Parathyroid adenoma (tissue), 2 donors: ENCODE data around the gene GNL3.
A peak's percentile ranks its signal among the peaks of the same experiment; 100 is the strongest.

Source experiments
- H2AFZ ChIP-seq: fragments of 300-600 bp; sonication (generic); one replicate; pipeline ENCODE4 v1.7.0; 2017; ENCODE audit warnings: antibody characterized with exemption, mild to moderate bottlenecking
- H3K27ac ChIP-seq: fragments of 300-600 bp; sonication (generic); one replicate; pipeline ENCODE4 v1.7.0; 2017
- H3K27me3 ChIP-seq: fragments of 300-600 bp; sonication (generic); one replicate; pipeline ENCODE4 v1.7.0; 2017; ENCODE audit warnings: low read length; ENCODE audit not compliant: control insufficient read depth, insufficient read depth
- H3K36me3 ChIP-seq: fragments of 300-600 bp; sonication (generic); one replicate; pipeline ENCODE4 v1.7.0; 2017; ENCODE audit warnings: low read length; ENCODE audit not compliant: control insufficient read depth, insufficient read depth
- H3K4me1 ChIP-seq: fragments of 300-600 bp; sonication (generic); one replicate; pipeline ENCODE4 v1.7.0; 2017; ENCODE audit warnings: control low read depth
- H3K4me2 ChIP-seq: fragments of 300-600 bp; sonication (generic); one replicate; pipeline ENCODE4 v1.7.0; 2017; ENCODE audit warnings: low read length
- H3K4me3 ChIP-seq: fragments of 300-600 bp; sonication (generic); one replicate; pipeline ENCODE4 v1.7.0; 2017; ENCODE audit warnings: low read depth, low read length
- H3K79me2 ChIP-seq: fragments of 300-600 bp; sonication (generic); one replicate; pipeline ENCODE4 v1.7.0; 2017; ENCODE audit warnings: control low read depth
- H3K9ac ChIP-seq: fragments of 300-600 bp; sonication (generic); one replicate; pipeline ENCODE4 v1.7.0; 2017; ENCODE audit warnings: mild to moderate bottlenecking
- H3K9me3 ChIP-seq: fragments of 300-600 bp; sonication (generic); one replicate; pipeline ENCODE4 v1.7.0; 2017; ENCODE audit warnings: low read length; ENCODE audit not compliant: control insufficient read depth
- TF ChIP-seq, protein P1 (sequence below): fragments of 300-600 bp; sonication (generic); IDR thresholded peaks from one replicate; pipeline ENCODE4 v1.7.0; 2017; ENCODE audit warnings: antibody characterized with exemption, mild to moderate bottlenecking
- donor health status: primary hyperparathyroidism.

Gene GNL3

DNA sequence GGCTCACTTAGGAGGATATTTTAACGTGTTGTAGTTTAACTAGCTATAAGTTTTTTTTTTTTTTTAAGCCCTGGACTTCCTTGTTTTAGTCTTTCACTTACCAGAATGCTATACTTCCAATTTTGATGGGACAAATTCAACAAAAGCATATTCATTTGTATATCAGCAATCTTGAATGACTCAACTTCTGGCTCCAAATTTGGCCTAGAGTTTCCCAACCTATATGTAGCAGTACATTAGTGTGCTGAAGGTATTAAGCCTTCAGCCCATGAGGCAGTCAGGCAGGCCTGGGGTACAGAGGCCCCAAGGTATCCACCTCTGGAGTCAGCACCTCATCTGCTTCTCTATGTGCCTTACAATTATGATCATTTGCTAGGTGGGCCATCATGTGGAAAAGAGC lies 6.0 kb upstream of the GNL3 start:
- no peak overlapping the region for H3K4me2 ChIP-seq
- TF ChIP-seq, protein P1, sequence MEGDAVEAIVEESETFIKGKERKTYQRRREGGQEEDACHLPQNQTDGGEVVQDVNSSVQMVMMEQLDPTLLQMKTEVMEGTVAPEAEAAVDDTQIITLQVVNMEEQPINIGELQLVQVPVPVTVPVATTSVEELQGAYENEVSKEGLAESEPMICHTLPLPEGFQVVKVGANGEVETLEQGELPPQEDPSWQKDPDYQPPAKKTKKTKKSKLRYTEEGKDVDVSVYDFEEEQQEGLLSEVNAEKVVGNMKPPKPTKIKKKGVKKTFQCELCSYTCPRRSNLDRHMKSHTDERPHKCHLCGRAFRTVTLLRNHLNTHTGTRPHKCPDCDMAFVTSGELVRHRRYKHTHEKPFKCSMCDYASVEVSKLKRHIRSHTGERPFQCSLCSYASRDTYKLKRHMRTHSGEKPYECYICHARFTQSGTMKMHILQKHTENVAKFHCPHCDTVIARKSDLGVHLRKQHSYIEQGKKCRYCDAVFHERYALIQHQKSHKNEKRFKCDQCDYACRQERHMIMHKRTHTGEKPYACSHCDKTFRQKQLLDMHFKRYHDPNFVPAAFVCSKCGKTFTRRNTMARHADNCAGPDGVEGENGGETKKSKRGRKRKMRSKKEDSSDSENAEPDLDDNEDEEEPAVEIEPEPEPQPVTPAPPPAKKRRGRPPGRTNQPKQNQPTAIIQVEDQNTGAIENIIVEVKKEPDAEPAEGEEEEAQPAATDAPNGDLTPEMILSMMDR, result no peak
- peaks cover 3% of the 10 kb centered on the region for H3K4me1 ChIP-seq
- H2AFZ ChIP-seq, result no peak overlapping the region
- no peak overlapping the region for H3K9ac ChIP-seq
- no peak overlapping the region for H3K4me3 ChIP-seq
- H3K9me3 ChIP-seq, result no peaks in the 10 kb centered on the region
- H3K27ac ChIP-seq, result no peak overlapping the region
- peaks cover 52% of the 10 kb centered on the region for H3K79me2 ChIP-seq
- no peaks in the 10 kb centered on the region for H3K27me3 ChIP-seq
- H3K36me3 ChIP-seq, result no peaks in the 10 kb centered on the region

DNA sequence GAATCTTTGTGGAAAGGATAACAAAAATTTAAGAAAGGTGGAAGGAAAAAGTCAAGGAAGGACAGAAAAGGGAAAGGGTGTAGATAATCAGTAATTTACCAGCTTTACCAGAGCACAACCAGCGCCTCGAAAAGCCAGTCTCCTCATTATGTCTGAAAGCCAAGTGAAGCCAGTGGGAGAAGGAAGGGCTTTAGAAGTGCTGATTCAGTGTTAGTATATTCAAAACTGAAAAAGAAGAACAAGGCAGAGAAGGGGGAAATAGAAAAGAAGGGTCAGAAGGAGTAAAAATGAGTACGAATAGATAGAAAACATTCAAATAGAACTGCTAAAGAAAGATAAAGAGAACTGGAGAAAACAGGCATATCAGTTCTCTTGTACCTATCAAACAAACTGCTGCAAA lies 4.2 kb upstream of the GNL3 start:
- Histone ChIP-seq H3K36me3 (no peaks in the 10 kb centered on the region), H2AFZ (no peak overlapping the region), H3K4me1 (peaks cover 3% of the 10 kb centered on the region), H3K27me3 (no peaks in the 10 kb centered on the region), H3K27ac (no peak overlapping the region), H3K9ac (no peak overlapping the region), H3K79me2 (peaks cover 47% of the 10 kb centered on the region), H3K4me2 (no peak overlapping the region), H3K9me3 (no peaks in the 10 kb centered on the region), H3K4me3 (no peak overlapping the region)
- TF ChIP-seq, protein P1, result no peak

DNA sequence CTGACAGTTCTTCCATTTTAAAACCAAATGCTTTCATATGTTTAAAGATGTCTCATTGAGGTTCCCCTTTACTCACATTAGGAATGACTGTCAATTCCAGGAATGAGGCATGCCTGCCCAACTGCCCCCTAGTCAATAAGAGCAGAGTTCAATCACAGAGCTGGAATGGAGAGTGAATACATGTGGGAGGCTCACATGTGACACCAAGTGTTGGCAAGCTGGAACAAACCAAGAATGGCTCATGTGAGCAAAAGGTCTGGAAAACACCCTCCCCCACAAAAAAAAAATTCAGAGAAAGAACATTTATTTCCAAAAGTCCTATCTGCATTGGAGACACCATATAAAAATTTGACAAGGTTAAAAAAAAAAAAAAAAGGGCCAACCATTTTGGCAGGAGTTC lies 3.8 kb upstream of the GNL3 start:
- peaks cover 3% of the 10 kb centered on the region for H3K4me1 ChIP-seq
- TF ChIP-seq, protein P1, result no peak

DNA sequence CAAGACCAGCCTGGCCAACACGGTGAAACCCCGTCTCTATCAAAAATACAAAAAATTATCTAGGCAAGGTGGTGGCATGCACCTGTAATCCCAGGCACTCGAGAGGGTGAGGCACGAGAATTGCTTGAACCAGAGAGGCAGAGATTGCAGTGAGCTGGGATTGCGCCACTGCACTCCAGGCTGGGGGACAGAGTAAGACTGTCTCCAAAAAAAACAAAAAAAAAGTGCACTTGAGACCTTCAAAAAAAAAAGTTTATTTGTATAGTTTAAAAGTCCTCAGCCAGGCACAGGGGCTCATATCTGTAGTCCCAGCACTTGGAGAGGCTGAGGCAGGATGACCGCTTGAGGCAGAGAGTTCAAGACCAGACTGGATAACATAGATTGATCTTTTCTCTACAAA lies 2.2 kb upstream of the GNL3 start:
- no peak overlapping the region for H2AFZ ChIP-seq
- H3K4me1 ChIP-seq, result peaks cover 3% of the 10 kb centered on the region
- TF ChIP-seq, protein P1, result no peak
- H3K4me2 ChIP-seq, result no peak overlapping the region
- peaks cover 34% of the 10 kb centered on the region for H3K79me2 ChIP-seq
- H3K36me3 ChIP-seq, result no peaks in the 10 kb centered on the region
- no peak overlapping the region for H3K27ac ChIP-seq
- H3K27me3 ChIP-seq, result no peaks in the 10 kb centered on the region
- H3K9me3 ChIP-seq, result no peaks in the 10 kb centered on the region
- no peak overlapping the region for H3K4me3 ChIP-seq
- H3K9ac ChIP-seq, result no peak overlapping the region

More for the DNA sequence above, 3.8 kb upstream of the GNL3 start:
- Histone ChIP-seq H3K36me3 (no peaks in the 10 kb centered on the region), H3K9me3 (no peaks in the 10 kb centered on the region), H3K4me2 (no peak overlapping the region), H2AFZ (no peak overlapping the region), H3K27ac (no peak overlapping the region), H3K79me2 (peaks cover 43% of the 10 kb centered on the region), H3K4me3 (no peak overlapping the region), H3K9ac (no peak overlapping the region), H3K27me3 (no peaks in the 10 kb centered on the region)

DNA sequence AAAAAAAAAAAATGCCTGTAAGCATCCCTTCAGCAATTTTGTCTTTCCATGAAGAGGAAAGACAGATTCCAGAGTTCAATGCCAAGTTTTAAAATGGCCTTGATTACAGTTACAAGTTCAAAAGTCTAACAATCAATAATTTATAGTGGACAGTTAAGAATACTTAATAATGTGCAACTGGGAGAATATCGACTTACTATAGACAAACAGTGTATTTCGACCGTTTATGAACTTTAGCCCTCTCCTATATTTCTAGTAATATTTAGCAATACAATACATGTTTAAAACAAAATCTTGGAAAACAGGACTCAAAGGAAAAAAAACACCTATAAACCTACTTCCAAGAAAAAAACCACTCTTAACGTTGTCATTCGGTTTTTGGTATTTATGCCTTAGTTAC lies 1.6 kb upstream of the GNL3 start:
- no peak overlapping the region for H3K27ac ChIP-seq

More for the DNA sequence above, 1.6 kb upstream of the GNL3 start:
- Histone ChIP-seq H3K79me2 (peaks cover 34% of the 10 kb centered on the region), H3K4me2 (peak overlapping the region; percentile 92), H3K4me3 (peak overlapping the region; percentile 83), H3K9ac (no peak overlapping the region), H3K9me3 (no peaks in the 10 kb centered on the region), H2AFZ (no peak overlapping the region), H3K36me3 (no peaks in the 10 kb centered on the region), H3K27me3 (no peaks in the 10 kb centered on the region), H3K4me1 (peaks cover 3% of the 10 kb centered on the region)
- TF ChIP-seq, protein P1, result no peak
